GM19463 (cell line): ENCODE results near the gene SASH3.

Source experiments
- ATAC-seq: cut with Tn5 transposase; IDR thresholded peaks from one replicate; pipeline ENCODE4 v1.9.1; 2021; ENCODE audit warnings: mild to moderate bottlenecking, moderate library complexity; ENCODE audit not compliant: unreplicated experiment

SASH3 gene

GRCh38 chrX:129782706-129783105 is 3.0 kb downstream of the SASH3 start:
- no peak for ATAC-seq

- ATAC-seq: no peak
Observed at GRCh38 chrX:129783291-129783713, 3.6 kb downstream of the SASH3 start.

GRCh38 chrX:129784371-129784770 is 4.6 kb downstream of the SASH3 start:
- ATAC-seq: no peak

- no peak for ATAC-seq
Observed at GRCh38 chrX:129785160-129785947, 5.6 kb downstream of the SASH3 start.

GRCh38 chrX:129786210-129786651 is 6.5 kb downstream of the SASH3 start:
- ATAC-seq: peak; percentile 66

GRCh38 chrX:129787336-129788055 is 7.7 kb downstream of the SASH3 start:
- ATAC-seq: no peak

GRCh38 chrX:129788527-129788926 is 8.8 kb downstream of the SASH3 start:
- no peak for ATAC-seq

GRCh38 chrX:129790146-129790545 is 10.4 kb downstream of the SASH3 start:
- no peak for ATAC-seq

GRCh38 chrX:129790808-129791207 is 11.1 kb downstream of the SASH3 start:
- no peak for ATAC-seq

GRCh38 chrX:129791336-129791735 is 11.6 kb downstream of the SASH3 start:
- ATAC-seq: no peak

GRCh38 chrX:129791961-129792570 is 12.3 kb downstream of the SASH3 start:
- no peak for ATAC-seq

- ATAC-seq: no peak
Observed at GRCh38 chrX:129792586-129793291, 13.0 kb downstream of the SASH3 start.

- ATAC-seq: no peak
Observed at GRCh38 chrX:129793604-129794191, 13.9 kb downstream of the SASH3 start.

- ATAC-seq: no peak
Observed at GRCh38 chrX:129795584-129795983, 15.8 kb downstream of the SASH3 start.

GRCh38 chrX:129797251-129797906 is 17.6 kb downstream of the SASH3 start:
- no peak for ATAC-seq

- no peak for ATAC-seq
Observed at GRCh38 chrX:129798456-129798855, 18.7 kb downstream of the SASH3 start.

GRCh38 chrX:129798888-129799287 is 19.1 kb downstream of the SASH3 start:
- ATAC-seq: no peak

GRCh38 chrX:129800186-129800585 is 20.4 kb downstream of the SASH3 start:
- no peak for ATAC-seq

GRCh38 chrX:129802863-129803262 is 23.1 kb downstream of the SASH3 start:
- no peak for ATAC-seq

GRCh38 chrX:129804806-129805205 is 25.1 kb downstream of the SASH3 start:
- ATAC-seq: no peak
